Stimulated activated naive CD8-positive, alpha-beta T cell treated with anti-CD3 and anti-CD28 coated beads, Interleukin-15, amount 100 ng/mL, for 72 hours (primary cell): ENCODE data around the gene BPHL.

Experiments used
- ATAC-seq: fragments of 150-1000 bp; cut with Tn5 transposase; 2 replicates; pipeline ENCODE4 v1.10.0; 2021; ENCODE audit warnings: mild to moderate bottlenecking, moderate library complexity
- DNase-seq, 2 donors: peaks; one replicate each; pipeline ENCODE4 v3.0.0; 2021 to 2022
- H3K27ac Mint-ChIP-seq, 2 donors: one replicate each; pipeline ENCODE4 v1.8.0; 2022; ENCODE audit warnings: mild to moderate bottlenecking in 2 of 2, mixed read lengths in 2 of 2, moderate library complexity in 2 of 2
- H3K27me3 Mint-ChIP-seq: one replicate; pipeline ENCODE4 v1.8.0; 2022; ENCODE audit warnings: mixed read lengths
- H3K4me1 Mint-ChIP-seq: one replicate; pipeline ENCODE4 v1.8.0; 2022; ENCODE audit warnings: mild to moderate bottlenecking, mixed read lengths
- H3K4me3 Mint-ChIP-seq, 2 donors: one replicate each; pipeline ENCODE4 v1.8.0; 2022; ENCODE audit warnings: mild to moderate bottlenecking in 2 of 2, mixed read lengths in 2 of 2, moderate library complexity in 1 of 2
- H3K9me3 Mint-ChIP-seq, 2 donors: one replicate each; pipeline ENCODE4 v1.8.0; 2022; ENCODE audit warnings: mixed read lengths in 2 of 2

Gene BPHL

DNA sequence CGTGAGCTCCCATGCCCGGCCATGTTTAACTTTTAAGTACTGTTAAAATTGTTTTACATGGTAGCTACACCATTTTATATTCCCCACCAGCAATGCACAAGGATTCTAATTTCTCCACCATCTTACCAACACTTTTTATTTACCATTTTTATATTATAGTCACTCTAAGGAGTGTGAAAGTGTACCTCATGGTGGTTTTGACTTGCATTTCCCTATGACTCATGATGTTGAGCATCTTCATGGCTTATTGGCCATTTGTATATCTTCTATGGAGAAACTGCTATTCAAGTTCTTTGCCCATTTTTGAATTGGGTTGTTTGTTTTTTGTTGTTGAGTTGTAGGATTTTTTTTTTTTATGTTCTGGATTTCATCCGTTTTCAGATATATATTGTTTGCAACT is 15.6 kb upstream of the BPHL start:
- no peaks in the 10 kb centered on the region for H3K9me3 Mint-ChIP-seq
- peaks cover 6% of the 10 kb centered on the region for H3K4me1 Mint-ChIP-seq
- no peak overlapping the region for H3K27ac Mint-ChIP-seq
- ATAC-seq (peak; percentile 76), DNase-seq (no peak)
- no peak overlapping the region for H3K4me3 Mint-ChIP-seq
- no peaks in the 10 kb centered on the region for H3K27me3 Mint-ChIP-seq

DNA sequence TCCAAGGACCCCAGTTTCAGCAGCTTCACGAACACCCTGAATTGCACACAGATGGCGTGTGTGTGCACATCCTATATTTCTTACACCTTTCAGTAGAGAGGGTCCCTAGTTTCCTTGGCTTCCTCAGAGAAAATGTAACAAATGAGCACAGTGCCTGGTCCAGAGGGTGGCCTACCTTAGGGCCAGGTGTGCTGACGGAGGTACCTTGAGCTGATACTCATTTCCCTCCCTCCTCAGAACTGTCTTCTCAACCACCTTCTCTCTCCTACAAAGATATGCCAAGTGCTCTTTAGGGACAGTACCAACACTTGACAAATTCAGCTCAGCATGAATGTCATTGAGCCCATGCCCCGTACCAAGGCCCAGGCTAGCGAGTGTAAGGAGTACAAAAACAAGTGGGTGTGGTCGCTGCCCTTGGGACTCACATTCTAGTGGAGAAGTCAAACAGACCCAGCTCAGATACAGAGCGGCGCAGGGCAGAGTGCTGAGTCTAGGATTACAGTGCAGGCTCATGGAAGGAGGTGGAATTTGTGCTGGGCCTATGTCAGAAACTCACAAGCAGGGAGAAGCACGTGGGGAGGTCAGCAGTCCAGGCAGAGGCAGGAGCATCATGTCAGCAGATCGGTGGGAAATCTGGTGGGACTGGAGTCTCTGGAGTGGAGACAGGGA is 9.6 kb upstream of the BPHL start:
- H3K4me1 Mint-ChIP-seq, result peaks cover 5% of the 10 kb centered on the region
- ATAC-seq (no peak), DNase-seq (no peak)

DNA sequence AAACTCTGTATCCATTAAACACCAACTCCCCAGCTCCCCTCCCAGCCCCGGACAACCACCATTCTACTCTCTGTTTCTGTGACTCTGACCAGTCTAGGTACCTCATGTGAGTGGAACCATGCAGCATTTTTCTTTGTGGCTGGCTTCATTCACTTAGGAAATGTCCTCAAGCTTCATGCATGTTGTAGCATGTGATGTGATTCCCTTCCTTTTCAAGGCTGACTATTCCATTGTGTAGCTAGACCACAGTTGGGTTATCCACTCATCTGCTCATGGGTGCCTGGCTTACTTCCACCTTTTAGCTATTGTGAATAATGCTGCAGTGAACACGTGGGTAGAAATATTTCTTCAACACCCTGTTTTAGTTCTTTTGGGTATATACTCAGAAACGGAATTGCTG is 8.8 kb upstream of the BPHL start:
- Mint-ChIP-seq H3K9me3 (no peaks in the 10 kb centered on the region), H3K4me1 (peaks cover 5% of the 10 kb centered on the region), H3K27ac (no peak overlapping the region), H3K4me3 (no peak overlapping the region), H3K27me3 (no peaks in the 10 kb centered on the region)
- ATAC-seq, result no peak
- no peak for DNase-seq

More for the DNA sequence above, 9.6 kb upstream of the BPHL start:
- Mint-ChIP-seq H3K27ac (peak overlapping the region in 1 of 2 donors; percentile 2), H3K9me3 (no peaks in the 10 kb centered on the region), H3K27me3 (no peaks in the 10 kb centered on the region), H3K4me3 (no peak overlapping the region)

DNA sequence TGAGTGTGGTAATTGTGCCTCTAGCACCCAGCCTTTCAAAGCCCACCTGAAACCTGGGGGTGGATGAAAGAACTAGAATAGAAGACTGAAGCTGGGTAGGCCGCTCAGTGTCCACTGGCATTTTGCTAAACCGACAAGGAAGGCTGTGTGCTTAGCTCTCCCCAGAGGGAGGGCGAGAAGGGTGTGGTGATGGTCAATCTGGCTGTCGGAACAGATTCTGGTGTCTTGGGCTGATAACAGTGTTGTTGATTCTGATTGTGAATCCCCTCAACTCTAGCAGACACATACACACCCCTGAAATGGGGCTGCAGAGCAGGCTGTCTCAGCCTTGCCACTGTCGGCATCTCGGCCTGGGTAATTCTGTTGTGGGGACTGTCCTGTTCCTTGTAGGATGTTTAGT is 4.1 kb upstream of the BPHL start:
- ATAC-seq (no peak), DNase-seq (no peak)
- H3K27me3 Mint-ChIP-seq, result no peaks in the 10 kb centered on the region
- H3K27ac Mint-ChIP-seq, result peak overlapping the region in 1 of 2 donors; percentile 40
- no peak overlapping the region for H3K4me3 Mint-ChIP-seq
- H3K9me3 Mint-ChIP-seq, result no peaks in the 10 kb centered on the region
- peaks cover 18% of the 10 kb centered on the region for H3K4me1 Mint-ChIP-seq

DNA sequence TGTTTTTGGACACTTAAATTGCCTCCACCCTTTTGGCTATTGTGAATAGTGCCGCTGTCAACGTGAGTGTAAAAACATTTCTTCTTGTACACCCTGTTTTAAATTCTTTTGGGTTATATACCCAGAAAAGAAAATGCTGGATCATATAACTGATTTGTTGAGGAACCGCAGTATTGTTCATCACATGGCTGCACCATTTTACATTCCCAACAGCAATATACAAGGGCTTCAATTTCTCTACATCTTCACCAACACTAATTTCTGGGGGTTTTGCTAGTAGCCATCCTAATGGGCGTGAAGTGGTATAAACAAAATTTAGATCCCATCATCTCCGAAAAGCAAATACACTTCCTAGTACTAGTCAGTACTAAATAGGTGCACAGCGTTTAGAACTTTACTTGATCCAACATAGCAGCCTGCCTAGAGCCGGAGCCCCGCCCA is 579 bp upstream of the BPHL start:
- ATAC-seq (no peak), DNase-seq (no peak)
- peaks cover 25% of the 10 kb centered on the region for H3K4me1 Mint-ChIP-seq
- H3K27ac Mint-ChIP-seq, result peak overlapping the region; percentile 72 to 96
- H3K27me3 Mint-ChIP-seq, result no peaks in the 10 kb centered on the region
- no peaks in the 10 kb centered on the region for H3K9me3 Mint-ChIP-seq
- peak overlapping the region; percentile 84 to 92 for H3K4me3 Mint-ChIP-seq

GRCh38 chr6:3119040-3119723 is 671 bp downstream of the BPHL start:
- Mint-ChIP-seq H3K27me3 (no peaks in the 10 kb centered on the region), H3K27ac (peak overlapping the region in 1 of 2 donors; percentile 76), H3K4me3 (peak overlapping the region; percentile 84 to 92), H3K4me1 (peaks cover 35% of the 10 kb centered on the region), H3K9me3 (no peaks in the 10 kb centered on the region)
- ATAC-seq, result peak; percentile 53
- peak in 1 of 2 donors; percentile 5 for DNase-seq

- no peak for ATAC-seq
These were observed 2.2 kb downstream of the BPHL start for GRCh38 chr6:3120765-3121089.

GRCh38 chr6:3122823-3123182 is 4.3 kb downstream of the BPHL start:
- DNase-seq (no peak), ATAC-seq (no peak)
- no peak overlapping the region for H3K4me3 Mint-ChIP-seq
- no peaks in the 10 kb centered on the region for H3K27me3 Mint-ChIP-seq
- H3K9me3 Mint-ChIP-seq, result no peaks in the 10 kb centered on the region
- H3K4me1 Mint-ChIP-seq, result peaks cover 28% of the 10 kb centered on the region
- no peak overlapping the region for H3K27ac Mint-ChIP-seq

More at GRCh38 chr6:3120765-3121089, 2.2 kb downstream of the BPHL start:
- H3K4me1 Mint-ChIP-seq, result peaks cover 36% of the 10 kb centered on the region
- H3K27ac Mint-ChIP-seq, result no peak overlapping the region
- H3K9me3 Mint-ChIP-seq, result no peaks in the 10 kb centered on the region
- H3K27me3 Mint-ChIP-seq, result no peaks in the 10 kb centered on the region
- H3K4me3 Mint-ChIP-seq, result no peak overlapping the region
- no peak for DNase-seq

DNA sequence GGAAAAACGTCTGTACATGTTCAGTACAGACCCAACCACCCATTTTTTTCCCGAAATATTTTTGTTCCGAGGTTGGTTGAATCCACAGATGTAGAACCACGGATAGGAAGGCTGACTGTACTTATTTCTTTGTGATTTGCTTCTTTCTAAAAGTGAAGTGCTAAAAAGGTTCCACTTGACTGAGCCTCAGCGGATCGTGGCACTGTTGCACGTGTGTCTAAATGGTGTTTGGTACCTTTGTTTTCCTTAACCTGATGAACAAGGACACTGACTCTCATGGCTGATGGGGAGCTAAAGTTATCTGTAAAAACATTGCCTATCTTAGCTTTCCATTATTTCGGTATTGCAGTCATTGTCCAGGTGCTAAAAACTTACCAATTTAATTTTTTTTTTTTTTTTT is 6.2 kb downstream of the BPHL start:
- Mint-ChIP-seq H3K9me3 (no peaks in the 10 kb centered on the region), H3K4me1 (peaks cover 15% of the 10 kb centered on the region), H3K4me3 (no peak overlapping the region), H3K27ac (no peak overlapping the region), H3K27me3 (no peaks in the 10 kb centered on the region)
- ATAC-seq (no peak), DNase-seq (no peak)

DNA sequence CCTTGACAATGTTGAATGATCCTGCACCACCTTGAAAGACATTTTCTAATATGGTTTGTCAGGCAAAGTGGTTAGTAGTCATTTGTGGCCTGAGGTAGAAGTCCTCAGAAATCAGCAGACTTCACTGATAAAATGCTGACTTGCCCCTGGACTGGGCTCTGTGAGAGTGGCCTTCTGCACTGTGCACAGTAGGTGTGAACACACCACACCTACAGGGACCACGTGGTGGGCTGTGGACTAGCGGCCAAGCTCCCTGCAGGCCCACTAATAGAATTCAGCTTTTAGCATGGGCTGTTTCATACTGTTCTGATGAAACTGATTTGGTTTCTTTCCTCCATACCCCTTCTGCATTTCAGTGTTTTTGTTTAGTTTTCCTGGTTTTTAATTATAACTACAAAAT is 7.3 kb downstream of the BPHL start:
- Mint-ChIP-seq H3K27me3 (no peaks in the 10 kb centered on the region), H3K9me3 (no peaks in the 10 kb centered on the region), H3K4me1 (peaks cover 12% of the 10 kb centered on the region), H3K4me3 (no peak overlapping the region), H3K27ac (no peak overlapping the region)
- DNase-seq (no peak), ATAC-seq (no peak)

DNA sequence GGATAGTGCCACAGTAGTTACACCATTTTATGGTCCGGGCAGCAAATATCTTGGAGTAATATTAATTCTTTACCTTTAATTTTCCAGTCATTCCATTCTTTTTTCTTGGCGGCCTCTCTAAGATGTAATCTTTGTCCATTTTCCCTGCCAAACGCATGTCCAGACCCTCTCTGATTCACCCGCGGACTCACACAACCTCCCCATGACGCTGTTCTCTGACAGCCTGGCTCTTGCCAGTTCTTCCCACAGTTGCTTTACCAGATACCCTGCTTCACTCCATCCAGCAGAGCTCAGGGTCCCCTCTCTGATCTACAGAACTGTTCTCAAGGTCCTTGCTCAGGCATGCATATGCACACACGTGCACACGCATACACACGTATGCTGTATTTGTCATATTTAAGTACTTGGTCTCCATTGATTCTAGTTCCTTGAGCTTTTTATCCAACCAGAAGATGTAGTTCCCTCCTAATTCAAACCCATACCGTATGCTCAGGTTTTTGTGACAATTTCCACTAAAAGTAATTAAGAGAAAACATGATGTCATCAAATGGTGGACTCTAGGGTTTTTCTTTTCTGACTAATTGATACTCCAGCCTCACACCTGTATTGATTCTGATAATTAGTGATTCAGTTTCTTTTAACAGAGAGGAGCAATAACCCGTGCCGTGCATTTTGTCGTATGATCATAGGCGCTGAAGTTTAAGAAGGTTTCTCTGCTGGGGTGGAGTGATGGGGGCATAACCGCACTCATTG is 10.0 kb downstream of the BPHL start:
- H3K27ac Mint-ChIP-seq, result no peak overlapping the region
- H3K4me3 Mint-ChIP-seq, result no peak overlapping the region
- H3K9me3 Mint-ChIP-seq, result no peaks in the 10 kb centered on the region
- H3K4me1 Mint-ChIP-seq, result peaks cover 7% of the 10 kb centered on the region
- DNase-seq (no peak), ATAC-seq (no peak)
- no peaks in the 10 kb centered on the region for H3K27me3 Mint-ChIP-seq

- ATAC-seq, result no peak
- DNase-seq, result no peak
- Mint-ChIP-seq H3K4me3 (no peak overlapping the region), H3K27ac (no peak overlapping the region), H3K9me3 (no peaks in the 10 kb centered on the region), H3K27me3 (no peaks in the 10 kb centered on the region), H3K4me1 (no peaks in the 10 kb centered on the region)
These were observed 13.2 kb downstream of the BPHL start for GRCh38 chr6:3131695-3132094.

GRCh38 chr6:3133515-3133914 is 15.0 kb downstream of the BPHL start:
- Mint-ChIP-seq H3K9me3 (no peaks in the 10 kb centered on the region), H3K4me1 (peaks cover 2% of the 10 kb centered on the region), H3K4me3 (no peak overlapping the region), H3K27me3 (no peaks in the 10 kb centered on the region), H3K27ac (peak overlapping the region in 1 of 2 donors; percentile 60)
- ATAC-seq, result no peak
- no peak for DNase-seq

DNA sequence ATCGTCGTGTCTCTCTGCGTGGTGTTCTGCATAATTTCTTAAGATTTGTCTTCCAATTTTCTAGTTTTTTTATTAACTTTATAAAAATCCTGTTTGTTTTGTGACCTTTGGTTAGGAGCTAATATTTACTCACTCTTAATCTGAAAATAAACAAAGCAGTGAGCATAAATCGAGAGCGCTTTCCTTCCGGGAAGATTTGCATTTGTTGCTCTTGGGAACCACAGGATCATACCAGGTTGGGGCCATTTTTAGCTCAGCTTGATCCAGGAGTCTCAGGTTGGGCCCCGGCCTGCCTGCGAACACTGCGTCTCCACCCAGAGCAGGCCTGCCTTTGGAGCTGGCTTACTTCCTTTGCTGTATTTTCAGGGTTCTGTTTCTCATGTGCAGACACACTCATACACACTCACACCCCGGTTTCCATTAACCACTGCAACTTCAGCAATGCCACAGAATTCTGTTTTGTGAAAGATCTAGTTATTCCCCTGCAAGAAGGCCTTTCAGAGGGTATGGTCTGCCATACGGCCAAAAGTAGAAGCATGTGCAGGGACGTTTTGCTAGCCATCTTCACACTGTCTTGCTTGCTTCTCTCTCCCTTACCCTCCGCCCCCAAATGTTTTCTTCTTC is 17.3 kb downstream of the BPHL start:
- no peaks in the 10 kb centered on the region for H3K9me3 Mint-ChIP-seq
- no peaks in the 10 kb centered on the region for H3K27me3 Mint-ChIP-seq
- ATAC-seq (no peak), DNase-seq (no peak)
- peaks cover 14% of the 10 kb centered on the region for H3K4me1 Mint-ChIP-seq
- H3K4me3 Mint-ChIP-seq, result no peak overlapping the region
- H3K27ac Mint-ChIP-seq, result no peak overlapping the region

GRCh38 chr6:3136292-3137011 is 17.9 kb downstream of the BPHL start:
- ATAC-seq (no peak), DNase-seq (no peak)
- Mint-ChIP-seq H3K27ac (no peak overlapping the region), H3K27me3 (no peaks in the 10 kb centered on the region), H3K4me1 (peaks cover 14% of the 10 kb centered on the region), H3K9me3 (no peaks in the 10 kb centered on the region), H3K4me3 (no peak overlapping the region)
